HL-60/S4 (cell line): ENCODE measurements around the gene SFT2D2.
"Not testable (repeated sequence)": the region's sequence is repeated elsewhere in the genome, so short reads cannot be mapped to it uniquely, and the experiment has no call there.

Source experiments
- in situ Hi-C: fragments of 300-500 bp; cut with MboI; formaldehyde crosslinking; loops from 2 replicates; pipeline ENCODE4 v1.14.3; 2022; ENCODE audit warnings: low sequenced_read_pairs

SFT2D2 gene

GRCh38 chr1:168225476-168226190, at the start of gene SFT2D2:
TSS of gene SFT2D2 (plus strand) at chr1:168226004. CDS start at chr1:168226080, 76 bp downstream.
- in situ Hi-C loops = no loop called here

- in situ Hi-C loops = no loop called here
Observed at GRCh38 chr1:168178227-168178637, 47.6 kb upstream of the SFT2D2 start.

GRCh38 chr1:168178638-168179437, 47.0 kb upstream of the SFT2D2 start, which contains the start of gene TIPRL:
TSS of gene TIPRL (plus strand) at chr1:168178962. CDS start at chr1:168179078, 116 bp downstream.
- in situ Hi-C loops = no loop called here

GRCh38 chr1:168179438-168180147, 46.2 kb upstream of the SFT2D2 start:
- in situ Hi-C loops = no loop called here

GRCh38 chr1:168180148-168180524, 45.7 kb upstream of the SFT2D2 start:
- in situ Hi-C loops = no loop called here

- in situ Hi-C loops = not testable (repeated sequence)
Observed at GRCh38 chr1:168181063-168181720, 44.6 kb upstream of the SFT2D2 start.

GRCh38 chr1:168187177-168187576, 38.6 kb upstream of the SFT2D2 start:
- in situ Hi-C loops = no loop called here

GRCh38 chr1:168190403-168190802, 35.4 kb upstream of the SFT2D2 start:
- in situ Hi-C loops = loop anchor here (10.0 kb wide), 1 partner anchor 64 kb away; no protein-coding TSS in a partner anchor

GRCh38 chr1:168195199-168196135, 30.3 kb upstream of the SFT2D2 start:
- in situ Hi-C loops = loop anchor here (10.0 kb wide), 1 partner anchor 59 kb away; no protein-coding TSS in a partner anchor

GRCh38 chr1:168199056-168199455, 26.7 kb upstream of the SFT2D2 start:
- in situ Hi-C loops = loop anchor here (10.0 kb wide), 1 partner anchor 56 kb away; no protein-coding TSS in a partner anchor

- in situ Hi-C loops = no loop called here
Observed at GRCh38 chr1:168202941-168203654, 22.7 kb upstream of the SFT2D2 start.

- in situ Hi-C loops = no loop called here
Observed at GRCh38 chr1:168206111-168206510, 19.7 kb upstream of the SFT2D2 start.

- in situ Hi-C loops = not testable (repeated sequence)
Observed at GRCh38 chr1:168207673-168208072, 18.1 kb upstream of the SFT2D2 start.

GRCh38 chr1:168210312-168210711, 15.5 kb upstream of the SFT2D2 start:
- in situ Hi-C loops = no loop called here

- in situ Hi-C loops = no loop called here
Observed at GRCh38 chr1:168213349-168213748, 12.5 kb upstream of the SFT2D2 start.

GRCh38 chr1:168216171-168216570, 9.6 kb upstream of the SFT2D2 start:
- in situ Hi-C loops = no loop called here

GRCh38 chr1:168217664-168218063, 8.1 kb upstream of the SFT2D2 start:
- in situ Hi-C loops = no loop called here

GRCh38 chr1:168218658-168219057, 7.1 kb upstream of the SFT2D2 start:
- in situ Hi-C loops = no loop called here

- in situ Hi-C loops = no loop called here
Observed at GRCh38 chr1:168220470-168220871, 5.3 kb upstream of the SFT2D2 start.
